ENCODE results near the gene KIF20B. TPM values are rescaled to one million over a fixed set of nuclear protein-coding genes. Genes with fewer than 3 reads are reported as not detected.

The KIF20B gene, protein sequence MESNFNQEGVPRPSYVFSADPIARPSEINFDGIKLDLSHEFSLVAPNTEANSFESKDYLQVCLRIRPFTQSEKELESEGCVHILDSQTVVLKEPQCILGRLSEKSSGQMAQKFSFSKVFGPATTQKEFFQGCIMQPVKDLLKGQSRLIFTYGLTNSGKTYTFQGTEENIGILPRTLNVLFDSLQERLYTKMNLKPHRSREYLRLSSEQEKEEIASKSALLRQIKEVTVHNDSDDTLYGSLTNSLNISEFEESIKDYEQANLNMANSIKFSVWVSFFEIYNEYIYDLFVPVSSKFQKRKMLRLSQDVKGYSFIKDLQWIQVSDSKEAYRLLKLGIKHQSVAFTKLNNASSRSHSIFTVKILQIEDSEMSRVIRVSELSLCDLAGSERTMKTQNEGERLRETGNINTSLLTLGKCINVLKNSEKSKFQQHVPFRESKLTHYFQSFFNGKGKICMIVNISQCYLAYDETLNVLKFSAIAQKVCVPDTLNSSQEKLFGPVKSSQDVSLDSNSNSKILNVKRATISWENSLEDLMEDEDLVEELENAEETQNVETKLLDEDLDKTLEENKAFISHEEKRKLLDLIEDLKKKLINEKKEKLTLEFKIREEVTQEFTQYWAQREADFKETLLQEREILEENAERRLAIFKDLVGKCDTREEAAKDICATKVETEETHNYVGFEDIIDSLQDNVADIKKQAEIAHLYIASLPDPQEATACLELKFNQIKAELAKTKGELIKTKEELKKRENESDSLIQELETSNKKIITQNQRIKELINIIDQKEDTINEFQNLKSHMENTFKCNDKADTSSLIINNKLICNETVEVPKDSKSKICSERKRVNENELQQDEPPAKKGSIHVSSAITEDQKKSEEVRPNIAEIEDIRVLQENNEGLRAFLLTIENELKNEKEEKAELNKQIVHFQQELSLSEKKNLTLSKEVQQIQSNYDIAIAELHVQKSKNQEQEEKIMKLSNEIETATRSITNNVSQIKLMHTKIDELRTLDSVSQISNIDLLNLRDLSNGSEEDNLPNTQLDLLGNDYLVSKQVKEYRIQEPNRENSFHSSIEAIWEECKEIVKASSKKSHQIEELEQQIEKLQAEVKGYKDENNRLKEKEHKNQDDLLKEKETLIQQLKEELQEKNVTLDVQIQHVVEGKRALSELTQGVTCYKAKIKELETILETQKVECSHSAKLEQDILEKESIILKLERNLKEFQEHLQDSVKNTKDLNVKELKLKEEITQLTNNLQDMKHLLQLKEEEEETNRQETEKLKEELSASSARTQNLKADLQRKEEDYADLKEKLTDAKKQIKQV (N-terminal part only)
- total RNA-seq (2022) (30.3 and 33.7 TPM in 2 replicates), Bru-seq, nascent RNA (percentile 76 among the genes with signal in this experiment), BruChase-seq, experiment 1, labeled RNA remaining after a 6-hour chase (percentile 76 among the genes with signal in this experiment), BruChase-seq, experiment 2, labeled RNA remaining after a 2-hour chase (percentile 75 among the genes with signal in this experiment)
- long read RNA-seq, full-length matches to known transcripts, result 28 of 41 reads
- long read RNA-seq, partial matches to known transcripts, result 6 of 41 reads
- long read RNA-seq, other reads (novel, unspliced or antisense), result 7 of 41 reads

- Mint-ChIP-seq H3K9me3 (ENCODE audit: unreplicated experiment) (no peaks in the 10 kb centered on the region), H3K4me1 (ENCODE audit: insufficient read depth, unreplicated experiment) (peaks cover 36% of the 10 kb centered on the region), H3K27ac (ENCODE audit: low read depth, unreplicated experiment) (peak within 1 kb of the TSS; percentile 89), H3K36me3 (ENCODE audit: insufficient read depth, unreplicated experiment) (no peaks in the 10 kb centered on the region), H3K4me3 (ENCODE audit: unreplicated experiment) (peak within 1 kb of the TSS; percentile 98), H3K27me3 (ENCODE audit: insufficient read depth, unreplicated experiment) (no peaks in the 10 kb centered on the region)
- ChIA-PET CTCF (interaction anchor here (0.5 to 1.8 kb wide), 8 partner anchors 15 to 1229 kb away, joined by 3 to 7 read pairs (median 4); no protein-coding TSS in a partner anchor), POLR2A (interaction anchor here (0.6 to 2.1 kb wide), 35 partner anchors 9 to 712 kb away, joined by 3 to 76 read pairs (median 4); partner anchors contain the start of gene LIPA)
- BruUV-seq (replicated peaks), result TSS peak; percentile 71
- DNase-seq (ENCODE audit: unreplicated experiment), result peak; percentile 97
- no peak for TF ChIP-seq CTCF (IDR thresholded peaks at IDR 0.05; ENCODE audit: unreplicated experiment)
- intact Hi-C loops (cut with micrococcal nuclease), result loop anchor here (1.0 to 5.0 kb wide), 3 partner anchors 56 to 274 kb away; partner anchors contain the start of gene PANK1
Measured at GRCh38 chr10:89701242-89702120, at the start of gene KIF20B. Gene KIF20B, plus strand, starts transcription at chr10:89701590. Its CDS starts 3,705 bp downstream, at chr10:89705295.

DNA sequence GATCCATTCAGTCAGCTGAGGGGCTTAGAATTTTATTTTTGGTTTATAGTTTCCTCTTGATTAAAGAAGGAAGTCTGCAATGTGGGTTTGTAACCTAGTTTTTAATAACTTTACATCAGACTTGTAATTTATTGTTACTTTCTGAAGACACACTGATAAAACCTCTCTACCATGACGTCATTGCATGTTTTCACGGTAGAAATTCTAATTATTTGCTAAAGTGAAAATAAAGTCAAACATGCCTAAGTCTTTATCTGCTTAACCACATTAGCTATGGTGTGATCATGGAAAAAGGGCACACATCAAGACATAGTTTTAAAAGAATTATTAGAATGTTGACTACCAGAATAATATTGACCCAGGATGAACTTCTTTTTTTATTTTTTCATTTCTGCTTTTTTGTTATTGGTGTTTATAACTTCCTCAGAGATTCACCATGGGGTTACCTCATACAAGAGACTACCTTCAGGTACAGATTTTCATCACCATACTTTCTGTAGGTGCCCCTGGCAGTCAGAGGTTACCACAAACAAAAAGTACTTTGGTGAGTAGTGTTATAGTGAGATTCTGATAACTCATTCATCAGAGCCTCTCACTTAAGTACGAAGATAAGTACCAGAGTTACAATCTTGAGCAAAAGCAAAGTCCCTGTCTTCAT, 49.3 kb upstream of the KIF20B start:
- POLR2A ChIA-PET, result interaction anchor here (0.8 kb wide), 2 partner anchors 39 to 50 kb away, joined by 3 to 4 read pairs; partner anchors contain the start of gene KIF20B
- Mint-ChIP-seq H3K4me1 (ENCODE audit: insufficient read depth, unreplicated experiment) (peaks cover 8% of the 10 kb centered on the region), H3K36me3 (ENCODE audit: insufficient read depth, unreplicated experiment) (no peaks in the 10 kb centered on the region), H3K27ac (ENCODE audit: low read depth, unreplicated experiment) (no peak overlapping the region), H3K4me3 (ENCODE audit: unreplicated experiment) (no peak overlapping the region), H3K27me3 (ENCODE audit: insufficient read depth, unreplicated experiment) (no peaks in the 10 kb centered on the region), H3K9me3 (ENCODE audit: unreplicated experiment) (no peaks in the 10 kb centered on the region)
- DNase-seq (ENCODE audit: unreplicated experiment), result no peak
- CTCF ChIA-PET, result no interaction called here
- no TSS peak for BruUV-seq (replicated peaks)
- intact Hi-C loops (cut with micrococcal nuclease), result no loop called here
- no peak for TF ChIP-seq CTCF (IDR thresholded peaks at IDR 0.05; ENCODE audit: unreplicated experiment)

DNA sequence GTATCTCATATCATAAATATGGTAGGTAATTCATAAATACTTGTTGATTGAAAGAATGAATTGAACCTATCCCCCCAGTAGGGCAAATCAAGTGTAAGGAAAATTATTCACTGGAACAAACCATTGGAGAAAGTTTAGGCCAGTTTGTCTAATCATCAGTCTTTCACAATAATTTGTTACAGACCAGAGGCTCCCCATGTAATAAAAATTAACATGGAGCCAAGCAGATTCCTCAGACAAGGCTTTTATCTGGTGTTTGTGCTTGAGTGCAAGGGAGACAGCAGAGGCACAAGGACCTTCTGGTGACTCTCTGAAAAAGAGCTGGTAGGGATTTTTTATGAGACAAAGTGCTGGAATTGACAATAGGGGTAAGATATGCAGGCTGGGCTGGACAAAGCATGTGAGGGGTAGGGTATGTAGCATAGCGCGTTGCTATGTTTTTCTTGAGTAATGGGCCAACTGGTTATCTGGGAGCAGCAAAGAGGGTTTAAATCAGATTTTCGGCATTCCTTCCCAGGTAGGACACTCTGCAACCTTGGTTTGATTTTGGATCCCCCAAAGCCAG, 48.5 kb upstream of the KIF20B start:
- BruUV-seq (replicated peaks), result no TSS peak
- CTCF ChIA-PET, result no interaction called here
- no peak overlapping the region for H3K27ac Mint-ChIP-seq (ENCODE audit: low read depth, unreplicated experiment)

More for the DNA sequence above, 48.5 kb upstream of the KIF20B start:
- H3K4me1 Mint-ChIP-seq (ENCODE audit: insufficient read depth, unreplicated experiment), result peaks cover 8% of the 10 kb centered on the region
- no peaks in the 10 kb centered on the region for H3K9me3 Mint-ChIP-seq (ENCODE audit: unreplicated experiment)
- intact Hi-C loops (cut with micrococcal nuclease), result no loop called here
- no peak for DNase-seq (ENCODE audit: unreplicated experiment)
- no peak for TF ChIP-seq CTCF (IDR thresholded peaks at IDR 0.05; ENCODE audit: unreplicated experiment)
- no peak overlapping the region for H3K4me3 Mint-ChIP-seq (ENCODE audit: unreplicated experiment)
- H3K27me3 Mint-ChIP-seq (ENCODE audit: insufficient read depth, unreplicated experiment), result no peaks in the 10 kb centered on the region
- no peaks in the 10 kb centered on the region for H3K36me3 Mint-ChIP-seq (ENCODE audit: insufficient read depth, unreplicated experiment)
- POLR2A ChIA-PET, result interaction anchor here (0.6 to 0.9 kb wide), 2 partner anchors 10 to 1738 kb away, joined by 3 read pairs; no protein-coding TSS in a partner anchor
